ENCODE data around the gene CCR3.

The CCR3 gene

DNA sequence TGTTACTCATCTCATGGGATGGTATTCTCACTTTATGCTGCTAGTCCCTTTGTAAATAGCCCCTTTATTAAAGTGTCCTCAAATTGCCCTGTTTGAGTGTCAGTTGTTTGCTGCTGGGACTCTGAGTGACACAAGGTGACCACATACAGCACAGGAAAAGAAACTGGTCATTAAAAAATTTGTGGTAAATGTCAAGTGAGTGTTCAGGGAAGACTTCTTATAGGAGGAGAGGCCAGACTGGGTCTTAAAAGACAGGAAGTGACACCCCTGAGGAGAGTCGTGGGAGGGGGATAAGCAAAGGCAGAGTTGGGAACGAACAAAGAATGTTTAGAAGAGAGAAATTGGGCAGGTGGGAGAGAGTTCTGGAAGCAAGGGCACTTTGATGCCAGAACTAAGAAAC lies 35.2 kb downstream of the CCR3 start:
- no peak for DNase-seq

DNA sequence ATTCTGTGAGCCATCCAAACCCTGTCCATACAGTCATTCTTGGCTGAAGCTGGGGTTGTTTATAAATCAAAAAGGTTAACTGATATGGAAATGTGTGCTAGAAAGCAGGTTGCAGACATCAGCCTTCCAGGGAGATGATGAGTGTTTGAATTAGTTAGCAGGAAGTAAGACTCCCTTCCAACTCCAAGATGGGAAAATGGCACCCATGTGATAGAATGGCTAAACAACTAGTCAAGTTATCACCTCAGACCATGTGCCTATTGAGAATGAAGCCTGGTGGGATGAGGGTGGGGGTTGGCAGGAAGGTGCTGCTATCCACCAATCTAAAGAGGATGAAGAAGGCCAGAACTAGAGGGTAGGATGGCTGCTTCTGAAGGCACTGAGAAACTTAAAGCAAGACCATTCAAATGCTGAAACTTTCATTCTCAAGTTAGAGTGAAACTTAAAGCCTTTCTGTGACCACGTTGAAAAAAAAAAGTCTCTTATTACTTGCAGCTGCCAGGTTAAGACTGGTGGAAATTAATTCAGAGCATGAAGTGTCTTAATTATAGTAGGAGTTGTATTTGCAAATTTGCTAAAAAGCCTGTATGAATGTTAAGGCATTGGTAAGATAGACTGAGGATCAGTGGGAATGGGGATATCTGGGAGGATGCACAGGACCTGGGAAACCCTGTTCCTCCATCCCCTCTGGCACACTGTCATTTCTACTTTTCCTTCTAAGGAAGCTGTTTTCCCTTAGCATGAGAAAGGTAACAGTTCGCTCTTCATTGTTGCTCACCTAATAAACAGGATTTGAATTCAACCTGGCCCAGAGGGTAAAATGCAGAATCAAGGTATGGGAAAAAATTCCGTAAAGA lies 36.8 kb downstream of the CCR3 start:
- DNase-seq, result no peak

GRCh38 chr3:46280105-46280797 lies 38.0 kb downstream of the CCR3 start:
- DNase-seq, result peak; percentile 50

- no peak for DNase-seq
Observed at GRCh38 chr3:46281551-46281950, 39.3 kb downstream of the CCR3 start.

GRCh38 chr3:46282041-46282440 lies 39.8 kb downstream of the CCR3 start:
- DNase-seq, result no peak

- DNase-seq, result no peak
Observed at GRCh38 chr3:46282696-46283095, 40.4 kb downstream of the CCR3 start.

GRCh38 chr3:46283881-46284450 lies 41.7 kb downstream of the CCR3 start:
- DNase-seq, result no peak

DNA sequence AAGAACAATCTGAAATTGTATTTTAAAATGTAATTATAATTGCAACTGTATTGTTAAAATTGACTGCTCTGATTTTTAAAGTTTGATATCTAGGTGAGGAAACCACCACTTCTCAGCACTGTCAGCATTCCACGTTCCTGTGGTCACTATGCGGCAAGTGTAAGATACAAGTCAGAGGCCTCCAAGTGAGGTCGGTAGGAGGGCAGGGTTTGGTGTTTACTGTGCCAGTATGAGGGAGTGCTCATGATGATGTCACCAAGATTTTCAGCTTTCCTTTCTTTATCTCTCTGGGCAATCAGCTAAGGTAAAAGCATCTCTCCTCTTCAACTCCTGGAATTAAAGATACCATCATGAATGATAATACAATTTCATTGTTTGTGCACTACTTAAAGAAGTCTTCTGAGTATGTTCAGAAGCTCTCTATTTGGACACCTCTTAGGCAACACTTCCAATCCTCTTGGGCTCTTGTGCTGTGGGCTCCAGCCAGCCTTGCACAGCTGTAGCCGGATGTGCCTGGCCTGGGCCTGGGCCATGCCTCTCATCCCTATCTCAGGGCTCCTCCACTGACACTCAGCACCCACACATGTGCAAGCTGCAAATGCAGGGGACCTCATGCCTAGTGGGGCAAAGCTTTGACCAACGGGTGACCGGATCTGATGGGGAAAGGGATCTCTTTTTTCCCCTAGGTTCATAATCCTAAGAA lies 42.9 kb downstream of the CCR3 start:
- DNase-seq, result peak; percentile 65

DNA sequence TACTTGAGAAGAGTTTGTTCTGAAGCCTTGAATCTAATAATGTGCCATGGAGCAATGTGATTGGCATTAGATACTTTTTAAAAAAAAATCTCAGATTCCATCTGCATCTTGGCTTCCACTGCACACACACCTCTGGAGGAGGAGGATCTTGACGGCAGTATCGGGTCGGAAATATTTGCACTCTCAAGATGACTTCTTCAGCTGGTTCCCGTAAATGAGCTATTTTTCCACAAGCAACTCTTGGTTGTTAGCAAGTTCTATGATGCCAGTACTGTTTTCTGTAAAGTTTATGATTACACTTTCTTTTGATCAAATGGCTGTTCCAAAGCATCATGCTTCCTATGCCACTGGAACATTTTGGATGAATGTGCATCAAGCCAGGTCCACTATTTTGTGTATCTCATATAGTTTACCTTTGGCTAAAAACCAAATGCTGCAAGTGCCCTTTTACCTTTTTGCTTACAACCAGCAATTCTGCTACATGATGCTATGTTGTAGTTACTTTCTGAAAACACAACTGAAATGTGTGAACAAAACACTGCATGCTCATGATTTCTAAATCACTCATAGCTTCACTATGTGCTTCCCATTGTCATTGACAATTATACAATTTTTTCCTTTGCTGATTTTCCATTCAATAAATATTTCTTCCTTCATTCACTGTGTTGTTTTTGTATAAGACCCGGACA lies 43.8 kb downstream of the CCR3 start:
- DNase-seq, result no peak

DNA sequence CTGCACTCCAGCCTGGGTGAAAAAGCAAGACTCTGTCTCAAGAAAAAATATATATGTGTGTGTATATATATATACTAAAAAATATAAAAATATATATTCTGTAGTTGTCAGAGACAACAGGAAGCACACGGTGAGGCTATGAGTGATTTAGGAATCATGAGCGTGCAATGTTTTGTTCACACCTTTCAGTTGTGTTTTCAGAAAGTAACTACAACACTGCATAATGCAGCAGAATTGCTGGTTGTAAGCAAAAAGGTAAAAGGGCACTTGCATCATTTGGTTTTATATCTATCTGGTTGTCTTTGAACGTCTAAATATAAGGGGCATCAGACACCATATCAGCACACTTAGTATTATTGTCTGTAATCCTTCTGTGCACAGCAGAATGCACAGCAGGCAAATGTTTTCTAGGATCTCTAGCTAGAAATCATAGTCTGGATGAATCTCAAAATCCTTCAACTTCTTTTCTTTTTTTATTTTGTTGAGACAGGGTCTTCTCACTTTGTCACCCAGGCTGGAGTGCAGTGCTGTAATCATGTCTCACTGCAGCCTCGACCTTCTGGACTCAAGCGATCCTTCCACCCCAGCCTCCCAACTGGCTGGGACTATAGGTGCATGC lies 44.8 kb downstream of the CCR3 start:
- DNase-seq, result no peak

- DNase-seq, result no peak
Observed at GRCh38 chr3:46289551-46289950, 47.3 kb downstream of the CCR3 start.

GRCh38 chr3:46289966-46290365 lies 47.7 kb downstream of the CCR3 start:
- no peak for DNase-seq

- no peak for DNase-seq
Observed at GRCh38 chr3:46291046-46291445, 48.8 kb downstream of the CCR3 start.

GRCh38 chr3:46293035-46293724 lies 50.9 kb downstream of the CCR3 start:
- no peak for DNase-seq

- DNase-seq, result peak; percentile 87
Observed at GRCh38 chr3:46293991-46294833, 52.0 kb downstream of the CCR3 start.

DNA sequence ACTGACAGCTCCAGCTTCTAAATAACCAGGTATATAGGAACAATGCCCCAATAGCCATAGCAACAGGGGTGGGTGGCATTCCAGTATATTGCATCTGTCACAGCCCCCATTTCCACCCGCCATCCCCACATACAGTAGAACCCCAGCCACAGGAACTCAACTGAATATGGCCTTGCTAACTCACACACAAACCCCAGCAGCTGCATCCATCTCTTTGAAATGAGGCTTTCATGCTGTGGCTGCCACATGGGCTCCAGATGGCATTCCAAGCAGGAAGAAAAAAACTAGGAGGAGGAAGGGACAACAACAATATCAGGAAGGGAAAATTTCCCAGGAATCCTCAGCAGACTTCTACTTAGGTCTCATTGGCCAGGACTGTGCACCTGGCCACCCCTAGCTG lies 54.6 kb downstream of the CCR3 start:
- DNase-seq, result no peak

GRCh38 chr3:46297658-46298423 lies 55.6 kb downstream of the CCR3 start:
- DNase-seq, result no peak

DNA sequence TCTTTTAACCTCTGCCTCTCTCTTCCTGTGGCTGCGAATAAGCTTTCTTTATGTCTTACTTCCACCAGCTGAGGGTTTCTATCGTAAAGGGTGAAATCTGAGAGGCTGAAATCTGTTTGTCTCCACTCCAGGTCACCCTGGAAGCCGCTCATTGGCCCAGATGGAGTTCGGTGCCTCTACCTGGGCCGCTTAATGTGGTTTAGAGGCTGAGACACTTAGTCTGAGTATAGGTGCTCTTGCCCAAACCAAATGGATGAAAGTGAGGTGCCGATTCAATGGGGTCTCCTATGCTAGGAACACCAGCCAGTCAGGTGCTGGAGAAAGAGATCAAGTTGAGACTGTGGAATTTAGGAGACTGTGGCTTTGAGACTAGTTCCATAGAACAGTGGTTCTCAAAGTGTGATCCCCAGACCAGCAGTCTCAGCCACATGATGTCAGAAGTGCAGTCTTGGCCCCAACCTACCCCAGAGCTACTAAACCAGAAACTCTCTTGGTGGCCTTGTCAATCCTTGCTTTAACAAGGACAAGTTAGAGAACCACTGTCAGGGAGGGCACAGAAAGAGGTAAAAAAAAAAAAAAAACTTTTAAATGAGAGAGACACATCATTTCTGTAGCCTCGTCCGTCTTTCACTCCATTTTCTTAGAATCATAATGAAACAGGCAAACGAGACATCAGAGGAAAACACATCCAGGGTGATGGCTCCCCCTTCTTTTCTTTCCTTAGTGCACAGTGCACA lies 56.8 kb downstream of the CCR3 start:
- DNase-seq, result peak; percentile 31
